NOMO-1 (cell line): Measurements from ENCODE around the gene ITPKC.

Experiments
- DNase-seq, 2 experiments: peaks; one replicate each; lab custom pipeline; 2025; ENCODE audit not compliant: unreplicated experiment in 2 of 2; lab: John Stamatoyannopoulos, UW

The ITPKC gene

DNA sequence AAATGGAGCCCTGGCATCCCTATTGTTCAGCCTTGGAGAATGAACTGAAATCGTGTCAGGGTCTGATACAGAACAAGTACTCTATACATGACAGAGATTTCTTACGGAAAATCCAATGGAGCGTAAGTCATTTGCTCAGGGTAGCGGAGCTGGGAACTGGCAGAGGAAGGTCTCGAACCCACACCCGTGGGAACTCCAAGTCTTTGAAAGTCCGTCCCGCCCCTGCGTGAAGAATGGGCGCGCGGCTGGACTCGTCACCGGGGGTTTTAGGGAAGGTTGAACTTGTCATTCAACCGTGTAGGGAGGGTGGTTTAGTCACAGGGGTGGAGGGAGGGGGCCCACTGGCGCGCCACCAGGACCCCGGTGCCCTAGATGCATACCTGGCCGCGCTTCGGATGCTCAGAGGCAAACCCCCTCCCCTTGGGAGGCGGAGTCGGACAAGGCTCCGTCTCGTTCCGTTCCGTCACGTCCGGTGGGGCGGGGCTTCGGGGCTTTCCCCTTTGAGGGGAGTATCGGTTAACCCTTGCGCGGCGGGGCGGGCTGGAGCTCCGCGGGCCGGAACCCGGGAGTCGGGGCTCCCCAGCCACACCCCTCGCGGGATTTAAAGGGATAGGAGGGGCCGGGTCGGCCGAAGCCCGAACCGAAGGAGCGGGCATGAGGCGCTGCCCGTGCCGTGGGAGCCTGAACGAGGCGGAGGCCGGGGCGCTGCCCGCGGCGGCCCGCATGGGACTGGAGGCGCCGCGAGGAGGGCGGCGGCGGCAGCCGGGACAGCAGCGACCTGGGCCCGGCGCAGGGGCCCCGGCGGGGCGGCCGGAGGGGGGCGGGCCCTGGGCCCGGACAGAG is at the start of gene ITPKC, which contains the start of gene COQ8B:
Gene ITPKC, plus strand, starts transcription at position 631 of the 843 bp plus-strand sequence. Its CDS starts 24 bp downstream, at position 655.
Gene COQ8B, minus strand, starts transcription at position 405 of the 843 bp plus-strand sequence. CDS start 2,254 bp downstream, outside the sequence.
- peak; percentile 88 to 95 for DNase-seq

- DNase-seq = no peak
Measured at GRCh38 chr19:40667602-40668001, 49.3 kb upstream of the ITPKC start.

DNA sequence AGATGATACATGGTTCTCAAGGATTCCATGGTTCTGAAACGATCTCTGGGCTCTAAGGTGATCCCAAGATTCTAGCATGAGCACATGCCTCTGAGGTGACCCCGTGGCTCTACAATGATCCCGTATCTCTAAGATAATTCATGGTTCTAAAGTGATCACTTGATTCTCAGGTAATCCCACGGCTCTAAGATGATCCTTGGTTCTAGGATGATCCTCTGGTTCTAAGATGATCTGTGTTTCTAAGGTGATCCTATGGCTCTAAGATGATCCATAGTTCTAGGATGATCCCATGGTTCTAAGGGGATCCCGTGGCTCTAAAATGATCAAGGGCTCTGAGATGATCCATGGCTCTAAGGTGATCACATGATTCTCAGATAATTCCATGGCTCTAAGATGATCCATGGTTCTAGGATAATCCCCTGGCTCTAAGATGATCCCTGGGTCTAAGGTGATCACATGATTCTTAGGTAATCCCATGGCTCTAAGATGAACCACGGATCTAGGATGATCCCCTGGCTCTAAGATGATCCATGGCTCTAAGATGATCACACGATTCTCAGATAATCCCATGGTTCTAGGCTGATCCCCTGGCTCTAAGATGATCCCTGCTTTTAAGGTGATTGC is 47.8 kb upstream of the ITPKC start:
- DNase-seq = no peak

DNA sequence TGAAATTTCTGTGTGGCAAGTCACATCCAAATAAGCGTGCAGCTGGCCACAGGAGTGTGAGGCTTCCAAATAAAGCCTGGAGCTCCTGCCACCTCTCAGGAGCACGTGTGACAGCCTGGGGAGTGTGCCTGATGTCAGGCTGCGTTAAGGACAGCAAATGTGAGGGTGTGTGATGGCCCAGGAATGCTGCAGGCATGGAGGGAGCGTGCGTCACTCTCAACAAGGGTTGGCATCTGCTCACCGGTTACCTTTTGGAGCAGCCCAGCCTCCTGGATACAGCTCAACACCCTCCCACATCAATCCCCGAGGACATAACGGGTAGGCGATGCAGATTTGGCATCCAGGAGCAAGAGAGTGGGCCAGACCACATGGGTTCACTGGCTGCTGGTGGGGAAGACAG is 45.5 kb upstream of the ITPKC start:
- no peak for DNase-seq

- DNase-seq = no peak
Measured at GRCh38 chr19:40672038-40672437, 44.9 kb upstream of the ITPKC start.

DNA sequence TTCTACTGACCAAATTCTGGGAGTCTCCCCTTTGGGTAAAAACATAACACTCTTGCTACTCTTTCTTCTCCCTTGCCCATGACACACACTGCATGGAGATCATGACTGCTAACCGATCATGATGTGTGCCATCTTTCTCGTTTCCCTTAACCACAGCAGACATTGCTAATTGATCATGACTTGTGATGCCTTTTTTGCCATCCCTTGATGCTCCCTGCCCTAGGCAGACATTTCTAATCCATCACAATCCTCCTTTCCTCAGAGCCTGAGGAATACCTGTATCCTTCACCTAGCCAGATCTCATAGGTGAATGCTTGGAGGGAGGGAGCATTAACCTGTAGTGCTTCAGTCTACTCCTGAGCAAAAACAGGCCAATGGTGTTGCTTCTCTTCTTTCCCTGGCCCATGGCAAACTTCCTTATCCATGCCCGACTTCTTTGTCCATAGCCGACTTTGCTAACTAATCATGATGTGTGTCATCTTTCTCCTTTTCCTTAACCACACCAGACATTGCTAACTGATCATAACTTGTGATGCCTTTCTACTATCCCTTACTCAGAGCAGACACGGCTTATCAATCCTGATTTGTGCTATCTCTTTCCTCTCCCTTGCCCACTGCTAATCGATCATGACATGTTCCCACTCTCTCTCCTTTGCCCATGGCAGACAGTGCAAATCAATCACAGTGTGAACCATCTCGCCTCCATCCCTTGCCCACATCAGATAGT is 44.2 kb upstream of the ITPKC start:
- no peak for DNase-seq

- DNase-seq = no peak
Measured at GRCh38 chr19:40673397-40673796, 43.5 kb upstream of the ITPKC start.

DNA sequence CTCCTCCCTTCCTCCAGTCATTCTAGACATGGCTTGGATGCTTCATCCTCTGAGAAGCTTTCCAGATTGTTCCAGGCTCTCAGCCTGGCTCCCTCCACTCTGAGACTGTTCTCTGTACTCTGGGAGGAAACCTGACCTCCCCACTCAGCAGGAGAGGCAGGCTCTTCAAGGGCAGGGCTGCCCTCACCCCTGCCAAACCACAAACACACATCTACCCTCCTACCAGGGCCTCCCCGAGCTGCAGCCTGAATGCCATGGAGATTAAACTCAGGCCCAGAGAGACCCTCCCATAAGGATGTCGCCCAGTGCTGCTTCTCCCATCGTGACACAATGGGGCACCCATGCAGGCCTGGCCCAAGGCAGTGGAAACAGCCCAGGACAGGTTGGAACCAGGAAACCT is 42.6 kb upstream of the ITPKC start:
- no peak for DNase-seq

- no peak for DNase-seq
Measured at GRCh38 chr19:40677156-40677555, 39.8 kb upstream of the ITPKC start.

- DNase-seq = no peak
Measured at GRCh38 chr19:40681039-40681438, 35.9 kb upstream of the ITPKC start.

DNA sequence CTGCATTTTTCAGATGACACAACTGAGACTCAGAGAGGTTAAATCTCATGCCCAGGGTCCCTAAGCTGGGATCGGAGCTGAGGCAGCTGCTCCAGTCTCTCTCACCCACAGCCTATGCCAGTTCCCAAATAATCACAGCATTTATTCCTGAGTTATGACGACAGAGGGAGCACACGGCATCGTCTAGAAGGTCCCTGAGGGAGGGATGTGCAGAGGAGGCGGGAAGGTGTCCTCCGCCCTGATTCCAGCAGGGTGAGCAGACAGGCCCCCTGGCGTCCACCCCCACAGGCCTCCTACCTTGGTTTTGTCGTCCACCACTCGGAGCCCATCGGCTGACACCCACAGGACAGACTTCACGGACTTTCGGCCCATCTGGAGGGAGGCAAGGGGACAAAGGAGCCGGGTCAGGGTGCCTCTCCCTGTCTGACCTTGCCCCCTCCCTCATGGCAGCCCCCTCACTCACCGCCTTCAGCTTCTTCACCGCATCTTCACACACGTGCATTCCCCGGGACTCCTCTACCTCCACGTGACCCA is 34.4 kb upstream of the ITPKC start:
- no peak for DNase-seq

- DNase-seq = no peak
Measured at GRCh38 chr19:40683437-40683836, 33.5 kb upstream of the ITPKC start.

DNA sequence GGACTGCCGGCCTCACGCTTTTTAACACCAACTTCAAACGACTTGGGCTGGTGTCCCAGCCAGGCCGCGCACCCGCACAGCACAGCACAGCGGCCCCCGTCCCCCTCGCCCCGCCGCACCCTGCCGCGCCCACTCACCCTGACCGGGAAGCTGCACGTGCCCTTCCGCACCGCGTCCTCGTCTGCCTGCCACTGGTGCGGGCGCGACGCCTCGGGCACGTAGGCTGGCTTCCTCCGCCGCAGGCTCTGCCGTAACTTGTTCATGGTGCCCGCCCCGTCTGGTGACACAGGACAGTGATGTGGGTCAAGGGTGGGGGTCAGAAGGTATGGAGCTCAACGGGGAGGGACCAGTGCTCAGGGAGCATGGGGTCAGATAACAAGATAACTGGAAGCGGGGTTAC is 32.6 kb upstream of the ITPKC start:
- DNase-seq = no peak

GRCh38 chr19:40685016-40685526 is 31.8 kb upstream of the ITPKC start:
- DNase-seq = no peak

GRCh38 chr19:40685563-40685962 is 31.3 kb upstream of the ITPKC start:
- no peak for DNase-seq

DNA sequence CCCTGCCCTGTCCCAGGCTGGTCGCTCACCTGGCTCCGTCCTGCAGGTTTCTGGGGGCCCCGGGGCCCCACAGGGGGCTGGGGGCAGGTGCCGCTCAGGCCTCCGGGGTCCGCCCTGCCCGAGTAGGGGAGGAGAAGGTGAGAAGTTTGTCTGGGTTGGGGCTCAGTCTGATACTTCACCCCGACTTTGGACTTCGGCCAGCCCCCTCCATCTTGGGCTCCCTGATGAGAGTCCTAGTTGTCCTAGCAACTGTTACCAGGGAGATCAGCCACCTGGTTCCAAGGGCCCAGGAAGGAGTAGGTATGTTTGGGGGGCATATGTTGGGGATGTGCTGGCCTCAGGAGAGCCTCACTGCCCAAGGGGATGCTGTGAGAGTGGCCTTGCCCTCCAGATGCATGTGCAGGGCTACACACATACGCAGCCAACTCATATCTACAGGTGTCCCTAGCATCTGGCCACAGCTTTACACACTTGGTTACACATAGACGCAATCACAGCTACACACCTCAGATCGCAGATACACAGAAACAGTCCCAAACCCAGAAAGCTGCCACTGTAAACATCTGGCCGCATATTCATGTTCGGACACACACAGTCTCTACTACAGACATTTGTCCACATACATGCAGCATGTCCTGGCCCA is 29.9 kb upstream of the ITPKC start:
- DNase-seq = no peak

- DNase-seq = no peak
Measured at GRCh38 chr19:40687525-40688016, 29.3 kb upstream of the ITPKC start.

GRCh38 chr19:40688309-40688708 is 28.6 kb upstream of the ITPKC start:
- no peak for DNase-seq

GRCh38 chr19:40688987-40689338 is 27.9 kb upstream of the ITPKC start:
- no peak for DNase-seq

GRCh38 chr19:40689339-40690049 is 27.4 kb upstream of the ITPKC start:
- no peak for DNase-seq
